Measurements from ENCODE around the gene GP5.

The GP5 gene

GRCh38 chr3:194376241-194376560 lies 22.9 kb downstream of the GP5 start:
- DNase-seq (ENCODE audit: low read depth, low spot score) = no peak

- no peak for DNase-seq (ENCODE audit: low read depth, low spot score)
These were observed 23.4 kb downstream of the GP5 start for GRCh38 chr3:194375473-194376240.

- DNase-seq (ENCODE audit: low read depth, low spot score) = no peak
These were observed 24.1 kb downstream of the GP5 start for GRCh38 chr3:194374935-194375334.

GRCh38 chr3:194373899-194374298 lies 25.2 kb downstream of the GP5 start:
- DNase-seq (ENCODE audit: low read depth, low spot score) = no peak

GRCh38 chr3:194373028-194373427 lies 26.0 kb downstream of the GP5 start:
- no peak for DNase-seq (ENCODE audit: low read depth, low spot score)

- DNase-seq (ENCODE audit: low read depth, low spot score) = no peak
These were observed 28.3 kb downstream of the GP5 start for GRCh38 chr3:194370753-194371152.

GRCh38 chr3:194369522-194370279 lies 29.4 kb downstream of the GP5 start, which contains the start of gene LRRC15:
Gene LRRC15 (minus strand): TSS chr3:194369743. CDS start chr3:194361043, 8,700 bp downstream.
- DNase-seq (ENCODE audit: low read depth, low spot score) = no peak

- DNase-seq (ENCODE audit: low read depth, low spot score) = no peak
These were observed 30.1 kb downstream of the GP5 start for GRCh38 chr3:194368918-194369317.

GRCh38 chr3:194367992-194368841 lies 30.8 kb downstream of the GP5 start:
- no peak for DNase-seq (ENCODE audit: low read depth, low spot score)

- DNase-seq (ENCODE audit: low read depth, low spot score) = no peak
These were observed 33.0 kb downstream of the GP5 start for GRCh38 chr3:194365978-194366490.

GRCh38 chr3:194365526-194365925 lies 33.5 kb downstream of the GP5 start:
- no peak for DNase-seq (ENCODE audit: low read depth, low spot score)

GRCh38 chr3:194364652-194365434 lies 34.2 kb downstream of the GP5 start:
- DNase-seq (ENCODE audit: low read depth, low spot score) = no peak

GRCh38 chr3:194364314-194364651 lies 34.8 kb downstream of the GP5 start:
- DNase-seq (ENCODE audit: low read depth, low spot score) = no peak

GRCh38 chr3:194360568-194360967 lies 38.5 kb downstream of the GP5 start:
- no peak for DNase-seq (ENCODE audit: low read depth, low spot score)

- no peak for DNase-seq (ENCODE audit: low read depth, low spot score)
These were observed 41.4 kb downstream of the GP5 start for GRCh38 chr3:194357681-194358080.

- DNase-seq (ENCODE audit: low read depth, low spot score) = no peak
These were observed 43.7 kb downstream of the GP5 start for GRCh38 chr3:194355379-194355778.

GRCh38 chr3:194354315-194354714 lies 44.8 kb downstream of the GP5 start:
- no peak for DNase-seq (ENCODE audit: low read depth, low spot score)

GRCh38 chr3:194352667-194353246 lies 46.3 kb downstream of the GP5 start:
- DNase-seq (ENCODE audit: low read depth, low spot score) = no peak

GRCh38 chr3:194351952-194352536 lies 47.0 kb downstream of the GP5 start:
- DNase-seq (ENCODE audit: low read depth, low spot score) = no peak

- DNase-seq (ENCODE audit: low read depth, low spot score) = no peak
These were observed 47.9 kb downstream of the GP5 start, which contains the start of gene CPN2 for GRCh38 chr3:194351080-194351672. Gene CPN2 (minus strand): TSS chr3:194351328. CDS start chr3:194342702, 8,626 bp downstream.

Measured in activated CD4-positive, CD25-positive, alpha-beta regulatory T cell treated with anti-CD3 and anti-CD28 coated beads, Interleukin-2, amount 50 U/mL, for 16 hours (primary cell).